ENCODE measurements around the gene NDNF. TPM values are rescaled to one million over a fixed set of nuclear protein-coding genes. Genes with fewer than 3 reads are reported as not detected.

Gene NDNF
- total RNA-seq, 2 donors from 2014 or later, result 2.0 to 4.6 TPM

DNA sequence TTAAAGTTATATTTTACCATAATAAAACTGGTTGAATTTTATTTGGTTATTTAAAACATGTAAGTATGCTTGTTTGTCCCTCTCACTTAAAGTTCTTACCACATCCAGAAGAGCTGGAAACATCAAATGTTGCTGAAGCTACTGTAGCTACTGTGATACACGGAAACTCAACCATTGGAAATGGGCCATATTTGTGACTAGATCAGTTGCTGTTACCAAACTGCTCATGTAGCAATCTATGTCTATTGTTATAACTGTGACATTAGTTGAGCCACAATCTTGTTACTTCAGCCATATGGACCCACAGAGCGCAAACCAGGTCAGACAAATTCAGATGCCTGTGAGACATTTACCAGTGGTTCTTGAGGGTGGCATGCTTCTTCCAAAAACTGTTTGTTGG lies 41.6 kb downstream of the NDNF start:
- intact Hi-C loops (cut with DNase I), result no loop called here
- DNase-seq (ENCODE audit: low spot score), result no peak

DNA sequence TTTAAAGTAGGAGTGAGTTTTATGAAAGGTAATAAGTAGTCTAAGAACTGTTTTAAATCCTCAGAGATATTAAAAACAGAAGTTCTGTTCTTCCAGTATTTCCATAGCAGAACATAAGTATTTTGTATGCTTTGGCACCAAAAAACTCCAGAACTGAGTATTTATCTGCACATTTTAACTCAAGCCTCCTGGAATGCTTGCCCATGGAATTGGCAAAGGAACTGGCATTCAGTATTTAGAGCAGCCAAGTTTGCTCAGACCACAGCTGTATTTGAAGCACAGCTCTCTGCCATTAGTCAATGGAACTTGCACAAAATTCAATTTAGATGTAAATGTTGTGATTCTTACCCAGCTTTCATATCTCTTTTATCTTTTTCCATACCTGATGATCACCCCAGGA lies 42.2 kb downstream of the NDNF start:
- intact Hi-C loops (cut with DNase I), result no loop called here
- DNase-seq (ENCODE audit: low spot score), result no peak

DNA sequence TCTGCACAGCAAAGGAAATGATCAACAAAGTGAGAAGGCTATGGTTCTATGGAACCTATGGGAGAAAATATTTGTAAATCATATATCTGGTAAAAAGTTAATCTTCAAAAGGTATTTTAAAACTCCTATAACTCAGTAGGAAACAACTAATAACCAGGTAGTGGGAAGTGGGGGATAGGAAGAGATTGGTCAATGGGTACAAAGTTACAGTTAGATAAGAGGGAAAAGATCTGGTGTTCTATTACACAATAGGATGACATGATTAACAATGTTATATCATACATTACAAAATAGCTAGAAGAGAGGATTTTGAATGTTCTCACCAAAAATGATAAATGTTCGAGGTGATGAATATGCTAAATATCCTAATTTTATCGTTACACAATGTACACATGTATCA lies 46.3 kb downstream of the NDNF start:
- no peak for DNase-seq (ENCODE audit: low spot score)
- intact Hi-C loops (cut with DNase I), result no loop called here

DNA sequence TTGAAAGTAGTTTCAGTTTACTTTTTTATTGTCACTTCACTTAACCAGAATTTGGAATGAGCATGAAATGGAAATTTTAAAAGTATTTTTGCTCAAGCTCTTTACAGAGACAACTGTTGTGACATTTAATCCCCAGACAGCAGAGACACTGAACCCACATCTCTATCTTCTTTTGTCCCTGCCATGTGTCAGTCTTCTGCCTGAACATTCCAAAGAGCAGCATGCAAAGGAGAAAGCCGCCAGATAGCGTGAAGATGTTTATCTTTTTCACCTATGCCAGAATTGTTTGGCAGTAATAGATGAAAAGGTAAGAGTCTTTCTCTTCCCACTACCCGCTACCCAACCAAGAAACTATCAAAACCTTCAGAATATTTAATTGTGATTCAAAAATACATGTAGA lies 46.8 kb downstream of the NDNF start:
- intact Hi-C loops (cut with DNase I), result no loop called here

DNA sequence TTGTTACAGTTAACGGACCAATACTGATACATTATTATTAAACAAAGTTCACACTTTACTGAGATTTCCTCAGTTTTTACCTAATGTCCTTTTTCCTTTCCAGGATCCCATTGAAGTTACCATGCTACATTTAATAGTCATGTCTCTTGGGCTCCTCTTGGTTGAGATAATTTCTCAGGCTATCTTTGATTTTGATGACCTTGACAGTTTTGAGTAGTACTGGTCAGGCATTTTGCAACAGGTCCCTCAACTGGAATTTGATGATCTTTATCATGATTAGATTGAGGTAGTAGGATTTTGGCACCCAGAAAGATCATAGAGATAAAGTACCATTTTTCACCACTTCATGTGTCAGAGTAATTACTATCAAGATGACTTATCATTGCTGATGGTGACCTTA lies 53.8 kb downstream of the NDNF start:
- DNase-seq (ENCODE audit: low spot score), result no peak
- intact Hi-C loops (cut with DNase I), result no loop called here

More for the DNA sequence above, 46.8 kb downstream of the NDNF start:
- no peak for DNase-seq (ENCODE audit: low spot score)

DNA sequence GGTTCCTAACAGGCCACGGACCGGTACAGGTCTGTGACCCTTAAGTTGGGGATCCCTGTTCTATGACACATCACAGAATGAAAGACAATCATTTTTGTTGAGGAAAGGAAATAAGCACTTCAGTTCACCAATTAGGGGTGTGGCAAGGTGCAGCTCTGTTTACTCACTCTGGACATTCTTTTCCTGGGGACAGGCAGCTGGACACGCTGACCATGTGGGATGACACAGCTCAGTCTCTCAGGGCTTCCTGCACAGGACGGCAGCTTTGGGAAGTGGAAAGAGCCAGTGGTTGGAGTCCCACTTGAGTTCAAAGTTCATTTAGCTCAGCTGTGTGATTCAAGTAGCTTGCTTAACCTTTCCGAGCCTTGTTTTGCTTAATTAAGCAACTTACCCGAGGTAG lies 55.7 kb downstream of the NDNF start:
- intact Hi-C loops (cut with DNase I), result no loop called here
- DNase-seq (ENCODE audit: low spot score), result no peak

DNA sequence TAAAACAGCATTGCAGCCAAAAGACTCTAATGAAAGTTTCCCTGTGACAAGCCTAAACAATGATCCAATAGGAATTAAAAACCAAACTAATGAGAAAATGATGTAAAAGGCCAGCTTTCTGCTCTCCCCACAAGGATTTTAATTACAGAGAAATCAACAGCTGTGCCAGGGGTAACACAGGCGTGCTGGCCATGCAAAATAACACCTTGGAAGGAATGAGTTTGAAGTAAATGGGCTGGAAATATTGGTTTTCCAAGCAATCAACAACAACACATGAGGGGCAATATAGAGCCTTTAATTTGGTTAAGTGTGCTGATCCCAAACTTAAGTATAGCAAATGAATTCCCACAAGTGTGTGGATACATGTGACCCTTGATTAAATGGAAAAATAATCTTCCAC lies 56.9 kb downstream of the NDNF start:
- intact Hi-C loops (cut with DNase I), result no loop called here
- DNase-seq (ENCODE audit: low spot score), result no peak

DNA sequence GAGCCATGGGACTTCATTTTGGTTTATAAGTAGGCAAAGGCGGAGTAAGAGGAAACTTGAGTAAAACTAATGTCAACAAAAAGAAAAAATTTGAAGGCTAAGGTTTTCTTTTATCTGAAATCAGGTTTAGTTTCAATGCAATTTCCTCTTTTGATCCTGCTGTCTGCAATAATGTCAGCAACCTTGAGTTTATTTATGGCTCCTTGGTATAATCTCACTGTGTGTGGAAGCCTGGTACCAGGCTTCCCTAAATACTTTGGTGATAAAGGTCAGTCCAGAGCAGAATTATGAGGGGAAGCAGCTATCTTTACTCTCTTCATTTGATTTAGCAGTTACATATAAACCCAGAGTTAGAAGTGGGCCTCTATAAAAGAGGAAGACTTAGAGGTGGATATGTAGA lies 57.8 kb downstream of the NDNF start:
- DNase-seq (ENCODE audit: low spot score), result no peak
- intact Hi-C loops (cut with DNase I), result loop anchor here in 1 of 2 donors (5.0 kb wide), 1 partner anchor 1537 kb away; no protein-coding TSS in a partner anchor

DNA sequence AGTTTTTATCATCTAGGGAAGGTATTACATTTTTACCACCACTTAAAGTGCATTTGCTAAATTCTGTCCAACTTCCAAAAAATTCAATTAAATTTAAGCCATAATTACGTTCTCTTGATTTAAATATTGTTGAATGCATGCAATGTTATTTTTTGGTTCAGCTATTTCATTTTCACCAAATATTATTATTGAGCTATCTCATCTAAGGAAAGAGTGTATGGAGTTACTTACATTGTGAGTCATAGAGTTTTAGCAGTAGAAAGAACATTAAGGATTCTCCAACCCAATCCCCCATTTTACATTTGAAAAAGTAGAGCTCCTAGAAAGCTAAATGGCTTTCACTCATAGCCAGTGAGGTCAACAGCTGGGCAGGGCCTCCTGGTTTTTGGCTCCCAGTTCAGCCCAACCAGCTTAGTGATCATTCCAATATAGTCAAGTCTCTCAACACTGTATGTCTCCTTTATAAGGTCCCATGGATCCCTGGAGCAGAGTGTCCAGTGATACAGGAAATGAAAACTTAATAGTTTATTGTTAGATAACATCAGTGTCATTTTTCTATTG lies 60.5 kb downstream of the NDNF start:
- DNase-seq (ENCODE audit: low spot score), result no peak

DNA sequence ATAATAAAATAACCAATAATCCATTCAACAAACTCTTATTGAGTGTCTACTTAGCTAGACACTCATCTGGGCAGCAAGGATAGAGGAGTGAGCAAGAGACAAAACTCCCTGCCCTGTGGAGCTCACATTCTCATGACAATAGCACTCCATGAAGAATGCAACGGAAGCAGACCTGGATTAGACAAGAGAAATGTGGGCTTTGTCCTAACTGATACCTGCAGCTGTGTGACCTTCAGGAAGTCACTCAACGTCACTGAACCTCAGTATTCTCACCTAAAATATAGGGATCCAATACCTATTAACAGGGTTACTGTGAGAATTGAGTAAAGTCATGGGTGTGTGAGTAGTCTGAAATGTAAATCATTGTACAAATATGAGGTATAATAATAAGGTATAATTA lies 61.2 kb downstream of the NDNF start:
- DNase-seq (ENCODE audit: low spot score), result no peak
- intact Hi-C loops (cut with DNase I), result loop anchor here in 1 of 2 donors (5.0 kb wide), 1 partner anchor 1534 kb away; no protein-coding TSS in a partner anchor

More for the DNA sequence above, 60.5 kb downstream of the NDNF start:
- intact Hi-C loops (cut with DNase I), result loop anchor here in 1 of 2 donors (5.0 kb wide), 1 partner anchor 1535 kb away; no protein-coding TSS in a partner anchor

DNA sequence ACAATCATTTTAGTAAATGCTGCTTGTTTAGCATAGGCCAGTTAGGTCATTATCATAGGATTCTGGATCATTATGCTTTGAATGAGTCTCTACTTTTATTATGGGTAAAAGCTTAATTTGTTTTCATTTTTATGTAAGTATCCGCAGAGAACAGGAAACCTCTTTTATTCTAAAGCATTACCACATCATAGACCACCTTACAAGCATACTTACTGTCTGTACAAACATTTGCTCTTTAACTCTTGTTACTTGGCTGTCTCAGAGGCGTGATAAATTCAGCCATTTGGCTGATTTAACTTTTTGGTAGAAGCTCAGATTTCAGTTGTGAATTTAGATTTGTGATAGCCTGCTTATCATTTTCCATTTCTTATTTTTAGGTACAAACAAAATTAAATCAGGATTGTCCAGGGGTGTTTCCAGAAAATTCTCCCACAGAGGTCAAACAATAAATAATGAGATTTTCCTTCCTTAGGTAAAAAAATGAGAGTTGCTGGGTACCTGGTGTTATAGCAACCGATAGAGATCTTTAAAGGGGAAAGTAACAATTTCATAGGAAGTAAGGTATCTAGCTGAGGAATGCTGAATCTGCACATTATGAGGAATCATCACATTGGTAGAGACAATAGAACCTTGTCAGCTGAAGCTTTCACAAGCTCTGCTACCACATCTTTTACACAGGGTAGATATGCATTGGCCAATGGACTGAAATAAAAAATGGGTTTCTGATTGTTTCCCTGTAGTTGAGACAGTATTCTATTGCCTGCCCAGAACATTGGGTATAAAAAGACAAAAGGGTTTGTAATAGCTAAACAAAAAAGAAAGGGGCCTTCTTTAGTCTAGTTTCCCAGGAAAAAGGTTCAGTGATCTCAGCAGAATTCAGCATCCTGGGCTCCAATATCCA lies 62.5 kb downstream of the NDNF start:
- intact Hi-C loops (cut with DNase I), result loop anchor here in 1 of 2 donors (5.0 kb wide), 1 partner anchor 1533 kb away; no protein-coding TSS in a partner anchor
- DNase-seq (ENCODE audit: low spot score), result no peak

DNA sequence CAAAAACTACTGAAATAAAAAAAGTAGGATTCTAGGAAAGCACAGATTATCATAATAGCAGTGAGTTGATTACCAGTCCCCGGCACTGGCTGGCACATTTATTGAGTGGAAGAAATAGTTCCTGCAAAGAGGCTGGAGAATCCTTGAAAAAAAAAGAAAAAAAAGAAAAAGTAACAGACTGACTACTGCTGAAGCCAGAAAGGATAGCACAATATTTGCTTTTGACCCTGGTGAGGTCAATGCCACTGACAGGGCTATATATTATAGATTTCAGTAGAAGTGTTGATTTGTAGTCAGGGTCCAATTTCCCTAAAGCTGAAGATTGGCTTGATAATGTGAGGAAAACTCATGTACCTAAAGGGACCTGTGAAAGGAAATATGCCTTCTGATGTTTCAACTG lies 64.7 kb downstream of the NDNF start:
- no peak for DNase-seq (ENCODE audit: low spot score)
- intact Hi-C loops (cut with DNase I), result no loop called here

DNA sequence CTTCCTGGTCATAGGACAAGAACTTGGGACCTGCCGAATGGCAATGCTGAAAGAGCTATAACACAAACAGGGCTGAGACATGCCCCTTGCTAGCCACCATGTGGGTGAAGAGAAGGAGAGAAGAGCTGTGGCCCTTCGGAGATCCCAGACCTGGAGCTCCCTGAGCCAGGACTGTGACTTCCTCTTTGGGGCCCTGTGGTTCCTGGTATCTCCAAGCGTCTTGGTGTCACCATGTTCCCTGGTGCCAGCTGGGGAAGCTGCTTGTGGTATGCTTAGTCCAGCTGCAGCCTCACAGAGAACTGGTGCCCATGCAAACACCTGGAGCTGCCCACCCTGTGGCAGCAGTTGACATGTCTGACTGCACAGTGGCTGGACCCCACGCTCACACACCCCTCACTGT lies 68.5 kb downstream of the NDNF start:
- DNase-seq (ENCODE audit: low spot score), result no peak
- intact Hi-C loops (cut with DNase I), result no loop called here

DNA sequence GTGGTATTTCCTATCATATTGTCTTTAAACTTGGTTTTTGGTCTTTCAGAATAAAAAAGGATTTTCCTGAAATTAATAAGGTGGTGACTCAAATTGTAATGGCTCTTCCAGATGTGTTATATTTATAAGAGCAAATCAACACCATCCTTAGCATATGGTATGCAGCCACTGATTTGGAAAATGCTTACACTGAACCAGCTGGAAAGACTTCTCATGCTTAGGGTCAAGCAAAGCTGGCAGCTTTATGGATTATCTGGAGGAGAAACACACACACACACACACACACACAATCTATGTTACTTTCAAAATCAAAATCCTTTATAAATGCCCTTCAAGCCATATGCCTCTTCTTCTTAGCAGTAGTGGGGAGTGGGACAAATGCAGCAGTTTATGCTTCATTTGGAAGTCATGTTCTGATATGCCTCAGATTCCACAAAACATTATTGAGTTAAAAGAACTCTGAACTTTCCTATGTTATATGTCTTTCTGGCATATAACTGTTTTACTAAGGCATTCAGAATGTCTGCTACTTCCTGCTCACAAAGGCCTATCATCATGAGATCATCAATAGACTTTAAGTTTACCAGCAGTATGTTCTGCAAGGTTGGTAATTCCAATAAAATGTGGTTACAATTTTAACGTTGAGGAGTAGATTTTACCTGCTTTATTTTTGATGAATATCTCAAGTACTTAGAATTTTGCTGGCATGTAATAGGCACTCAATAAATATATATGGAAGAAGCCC lies 76.9 kb downstream of the NDNF start:
- DNase-seq (ENCODE audit: low spot score), result no peak
- intact Hi-C loops (cut with DNase I), result no loop called here

DNA sequence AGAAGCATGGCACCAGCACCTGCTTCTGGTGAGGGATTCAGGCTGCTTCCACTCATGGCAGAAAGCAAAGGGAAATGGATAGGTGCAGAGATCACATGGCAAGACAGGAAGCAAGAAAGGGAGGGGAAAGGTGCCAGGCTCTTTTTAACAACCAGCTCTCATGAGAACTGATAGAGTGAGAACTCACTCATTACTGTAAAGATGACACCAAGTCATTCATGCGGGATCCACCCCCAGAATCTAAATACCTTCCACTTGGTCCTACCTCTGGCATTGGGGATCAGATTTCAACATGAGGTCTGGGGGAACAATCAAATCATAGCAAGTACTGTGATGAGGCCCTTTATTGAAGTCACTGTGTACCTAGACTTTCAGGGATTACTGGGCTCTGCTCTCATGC lies 77.8 kb downstream of the NDNF start:
- no peak for DNase-seq (ENCODE audit: low spot score)
- intact Hi-C loops (cut with DNase I), result no loop called here

DNA sequence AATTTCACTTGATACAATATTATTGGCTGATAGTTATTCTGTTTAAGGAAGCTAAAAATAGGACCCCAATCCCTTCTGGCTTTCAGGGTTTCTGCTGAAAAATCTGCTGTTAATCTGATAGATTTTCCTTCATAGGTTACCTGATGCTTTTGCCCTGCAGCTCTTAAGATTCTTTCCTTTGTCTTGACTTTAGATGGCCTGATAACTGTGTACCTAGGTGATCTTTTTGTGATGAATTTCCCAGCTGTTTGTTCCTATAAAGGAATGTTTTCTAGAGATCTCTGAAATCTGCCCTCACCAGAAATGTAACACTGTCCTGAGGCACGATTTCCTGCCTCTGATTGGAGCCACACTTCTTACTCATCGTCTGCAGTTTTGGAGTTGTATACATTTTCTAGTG lies 80.5 kb downstream of the NDNF start:
- no peak for DNase-seq (ENCODE audit: low spot score)
- intact Hi-C loops (cut with DNase I), result no loop called here

DNA sequence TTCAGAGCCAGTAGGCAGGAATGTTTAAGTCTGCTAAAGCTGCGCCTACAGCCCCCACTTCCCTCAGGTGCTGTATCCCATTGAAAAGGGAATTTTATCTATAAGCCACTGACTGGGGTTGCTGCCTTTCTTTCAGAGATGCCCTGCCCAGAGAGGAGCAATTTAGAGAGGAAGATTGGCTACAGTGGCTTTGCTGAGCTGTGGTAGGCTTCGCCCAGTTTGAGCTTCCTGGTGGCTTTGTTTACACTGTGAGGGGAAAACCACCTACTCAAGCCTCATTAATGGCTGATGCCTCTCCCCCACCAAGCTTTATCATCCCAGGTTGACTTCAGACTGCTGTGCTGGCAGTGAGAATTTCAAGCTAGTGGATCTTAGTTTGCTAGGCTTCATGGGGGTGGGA lies 82.1 kb downstream of the NDNF start:
- intact Hi-C loops (cut with DNase I), result no loop called here
- DNase-seq (ENCODE audit: low spot score), result no peak

Measured in posterior vena cava (tissue), 2 donors.